ENCODE results near the gene FIZ1.

DNA sequence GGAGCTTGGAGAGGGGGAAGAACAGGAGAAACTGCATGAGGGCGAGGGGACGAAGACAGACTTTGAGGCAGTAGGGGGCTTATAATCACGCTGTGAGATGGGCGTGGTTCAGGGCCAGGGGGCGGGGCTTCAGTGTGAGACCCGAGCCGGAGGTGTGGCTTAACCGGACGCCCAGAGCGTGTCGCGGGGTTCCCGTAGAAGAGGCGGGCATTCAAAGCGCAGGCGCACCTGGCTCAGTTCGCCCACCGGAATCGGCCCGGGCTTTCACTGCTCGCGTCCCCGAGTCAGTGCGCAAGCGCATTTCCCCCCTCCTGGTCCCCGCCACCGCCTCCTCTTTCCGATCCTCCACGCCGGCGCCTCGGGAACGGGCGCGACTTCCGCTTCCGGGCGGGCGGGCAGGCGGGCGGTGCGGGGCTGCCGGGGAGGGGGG, 5.9 kb upstream of the FIZ1 start:
- TF ChIP-seq, protein P1, sequence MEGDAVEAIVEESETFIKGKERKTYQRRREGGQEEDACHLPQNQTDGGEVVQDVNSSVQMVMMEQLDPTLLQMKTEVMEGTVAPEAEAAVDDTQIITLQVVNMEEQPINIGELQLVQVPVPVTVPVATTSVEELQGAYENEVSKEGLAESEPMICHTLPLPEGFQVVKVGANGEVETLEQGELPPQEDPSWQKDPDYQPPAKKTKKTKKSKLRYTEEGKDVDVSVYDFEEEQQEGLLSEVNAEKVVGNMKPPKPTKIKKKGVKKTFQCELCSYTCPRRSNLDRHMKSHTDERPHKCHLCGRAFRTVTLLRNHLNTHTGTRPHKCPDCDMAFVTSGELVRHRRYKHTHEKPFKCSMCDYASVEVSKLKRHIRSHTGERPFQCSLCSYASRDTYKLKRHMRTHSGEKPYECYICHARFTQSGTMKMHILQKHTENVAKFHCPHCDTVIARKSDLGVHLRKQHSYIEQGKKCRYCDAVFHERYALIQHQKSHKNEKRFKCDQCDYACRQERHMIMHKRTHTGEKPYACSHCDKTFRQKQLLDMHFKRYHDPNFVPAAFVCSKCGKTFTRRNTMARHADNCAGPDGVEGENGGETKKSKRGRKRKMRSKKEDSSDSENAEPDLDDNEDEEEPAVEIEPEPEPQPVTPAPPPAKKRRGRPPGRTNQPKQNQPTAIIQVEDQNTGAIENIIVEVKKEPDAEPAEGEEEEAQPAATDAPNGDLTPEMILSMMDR (IDR thresholded peaks at IDR 0.05; ENCODE audit: low read depth, low read length, missing input control), result no peak
- TF ChIP-seq TAF1 (conservative IDR thresholded peaks at IDR 0.05), result no peak
- no peak for TF ChIP-seq JUND (IDR thresholded peaks at IDR 0.05)
- TF ChIP-seq SP1 (IDR thresholded peaks at IDR 0.05), result peak; percentile 36
- TF ChIP-seq ATF3 (IDR thresholded peaks at IDR 0.05), result no peak
- TF ChIP-seq EGR1 (IDR thresholded peaks at IDR 0.05; ENCODE audit: low read depth in 2 of 2), result peak; percentile 36 to 76
- TF ChIP-seq NR2F2 (IDR thresholded peaks at IDR 0.05), result no peak
- peak; percentile 68 for TF ChIP-seq YY1 (IDR thresholded peaks at IDR 0.05)
- TF ChIP-seq REST (IDR thresholded peaks at IDR 0.05), result no peak
- no peak for TF ChIP-seq MAX (IDR thresholded peaks at IDR 0.05)
- TF ChIP-seq RAD21 (IDR thresholded peaks at IDR 0.05), result peak in 1 of 2 donors; percentile 9

All from liver (tissue), 3 donors.